ENCODE data around the gene C3orf70. TPM values are rescaled to one million over a fixed set of nuclear protein-coding genes. Genes with fewer than 3 reads are reported as not detected.

C3orf70 gene
- total RNA-seq, 1 experiment from 2014 or later = not detected

DNA sequence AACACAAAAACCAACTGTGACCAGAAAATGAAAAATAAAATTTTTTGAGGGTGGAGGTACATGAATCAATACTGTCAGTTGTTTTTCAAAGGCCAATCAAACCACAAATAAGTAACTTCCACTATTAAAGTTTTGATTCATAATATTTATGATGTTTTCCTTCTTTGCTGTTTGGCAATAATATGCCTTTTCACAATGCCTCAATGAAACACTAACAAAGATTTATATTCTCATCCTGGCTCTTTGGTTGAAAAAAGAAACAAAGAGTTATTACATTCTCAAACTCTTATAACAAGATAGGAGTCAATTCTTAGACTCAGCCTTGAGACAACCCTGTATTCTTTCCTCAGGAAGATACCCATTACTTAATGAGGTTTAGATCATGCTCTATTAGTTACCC, 63.1 kb downstream of the C3orf70 start:
- Histone ChIP-seq H3K4me1 (ENCODE audit: low read length) (no peaks in the 10 kb centered on the region), H3K27ac (ENCODE audit: low read length) (no peak overlapping the region), H3K9me3 (ENCODE audit: low read length) (no peaks in the 10 kb centered on the region), H2AFZ (ENCODE audit: low read length) (no peak overlapping the region), H3K79me2 (ENCODE audit: low read length) (no peaks in the 10 kb centered on the region), H3K36me3 (ENCODE audit: insufficient read depth, low read length) (no peaks in the 10 kb centered on the region), H3K9ac (ENCODE audit: low read length) (no peak overlapping the region), H4K20me1 (ENCODE audit: insufficient read depth, low read depth, low read length) (no peaks in the 10 kb centered on the region), H3K9me2 (replicated peaks; ENCODE audit: insufficient read depth, low read length) (no peaks in the 10 kb centered on the region), H3K27me3 (ENCODE audit: low read length) (no peaks in the 10 kb centered on the region), H3K4me3 (ENCODE audit: low read length) (no peak overlapping the region), H3K4me2 (ENCODE audit: low read depth, low read length, poor library complexity, severe bottlenecking) (no peak overlapping the region)
- no peak for DNase-seq

DNA sequence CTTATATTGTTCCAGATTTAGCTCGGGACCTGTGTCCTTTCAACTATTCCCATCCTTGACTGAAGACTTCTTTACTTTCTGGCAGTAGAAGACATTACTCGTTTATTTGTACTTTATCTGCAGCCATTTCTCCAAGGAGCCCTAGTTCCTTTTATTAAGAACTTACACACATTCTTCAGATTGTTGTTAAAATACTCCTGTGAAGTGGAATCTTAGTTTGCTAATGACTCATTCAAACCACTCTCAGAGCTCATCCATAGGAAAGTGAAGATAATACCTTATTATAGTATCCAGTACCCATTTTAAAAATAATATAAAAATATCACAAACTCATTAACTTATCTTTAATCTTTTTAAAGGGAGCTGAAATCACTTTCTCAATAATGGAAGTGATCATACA, 63.5 kb downstream of the C3orf70 start:
- no peak overlapping the region for H3K4me2 ChIP-seq (ENCODE audit: low read depth, low read length, poor library complexity, severe bottlenecking)
- no peak overlapping the region for H3K27ac ChIP-seq (ENCODE audit: low read length)
- no peaks in the 10 kb centered on the region for H3K9me3 ChIP-seq (ENCODE audit: low read length)
- no peaks in the 10 kb centered on the region for H3K4me1 ChIP-seq (ENCODE audit: low read length)
- no peaks in the 10 kb centered on the region for H3K36me3 ChIP-seq (ENCODE audit: insufficient read depth, low read length)
- no peaks in the 10 kb centered on the region for H3K79me2 ChIP-seq (ENCODE audit: low read length)
- H3K9me2 ChIP-seq (replicated peaks; ENCODE audit: insufficient read depth, low read length) = no peaks in the 10 kb centered on the region
- H4K20me1 ChIP-seq (ENCODE audit: insufficient read depth, low read depth, low read length) = no peaks in the 10 kb centered on the region
- H3K4me3 ChIP-seq (ENCODE audit: low read length) = no peak overlapping the region
- H3K9ac ChIP-seq (ENCODE audit: low read length) = no peak overlapping the region
- no peak for DNase-seq
- H2AFZ ChIP-seq (ENCODE audit: low read length) = no peak overlapping the region
- H3K27me3 ChIP-seq (ENCODE audit: low read length) = no peaks in the 10 kb centered on the region

DNA sequence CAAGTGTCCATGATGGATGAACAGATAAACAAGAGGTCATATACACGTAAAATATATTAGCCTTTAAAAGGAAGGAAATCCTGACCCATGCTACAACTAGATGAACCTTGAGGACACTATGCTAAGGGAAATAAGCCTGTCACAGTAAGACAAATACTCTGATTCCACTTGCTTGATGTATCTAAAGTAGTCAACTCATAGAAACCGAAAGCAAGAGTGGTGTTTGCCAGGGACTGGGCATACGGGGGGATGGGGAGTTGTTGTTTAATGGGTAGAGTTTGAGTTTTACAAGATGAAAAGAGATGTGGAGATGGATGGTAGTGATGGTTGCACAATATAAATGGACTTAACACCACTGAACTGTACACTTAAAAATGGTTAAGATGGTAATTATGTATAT, 65.4 kb downstream of the C3orf70 start:
- Histone ChIP-seq H3K9ac (ENCODE audit: low read length) (no peak overlapping the region), H3K4me1 (ENCODE audit: low read length) (no peaks in the 10 kb centered on the region)

DNA sequence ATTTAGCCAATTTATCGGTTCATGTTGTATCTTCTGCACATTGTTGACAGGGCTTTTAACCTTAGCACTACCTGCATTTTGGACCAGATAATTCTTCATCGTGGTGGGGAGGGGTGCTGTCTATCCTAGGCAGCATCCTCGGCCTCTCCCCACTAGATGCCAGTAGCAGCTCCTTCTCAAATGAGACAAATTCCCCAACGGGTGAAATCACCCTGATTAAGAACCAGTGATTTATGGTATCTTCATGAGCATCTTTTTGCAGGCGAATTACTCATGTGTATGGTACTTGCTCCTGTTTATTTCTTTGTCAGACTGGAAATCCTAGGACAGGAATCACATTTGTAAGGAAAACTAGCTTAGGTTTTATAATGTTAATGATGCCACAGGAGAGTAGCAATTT, 68.0 kb downstream of the C3orf70 start:
- H2AFZ ChIP-seq (ENCODE audit: low read length) = no peak overlapping the region
- no peak overlapping the region for H3K4me3 ChIP-seq (ENCODE audit: low read length)
- no peak overlapping the region for H3K9ac ChIP-seq (ENCODE audit: low read length)
- no peaks in the 10 kb centered on the region for H4K20me1 ChIP-seq (ENCODE audit: insufficient read depth, low read depth, low read length)
- H3K4me1 ChIP-seq (ENCODE audit: low read length) = no peaks in the 10 kb centered on the region
- DNase-seq = no peak
- H3K9me2 ChIP-seq (replicated peaks; ENCODE audit: insufficient read depth, low read length) = no peaks in the 10 kb centered on the region
- no peak overlapping the region for H3K4me2 ChIP-seq (ENCODE audit: low read depth, low read length, poor library complexity, severe bottlenecking)
- H3K36me3 ChIP-seq (ENCODE audit: insufficient read depth, low read length) = no peaks in the 10 kb centered on the region
- no peaks in the 10 kb centered on the region for H3K79me2 ChIP-seq (ENCODE audit: low read length)
- H3K27me3 ChIP-seq (ENCODE audit: low read length) = no peaks in the 10 kb centered on the region
- no peak overlapping the region for H3K27ac ChIP-seq (ENCODE audit: low read length)
- H3K9me3 ChIP-seq (ENCODE audit: low read length) = no peaks in the 10 kb centered on the region

More for the DNA sequence above, 65.4 kb downstream of the C3orf70 start:
- Histone ChIP-seq H3K27me3 (ENCODE audit: low read length) (no peaks in the 10 kb centered on the region), H3K9me2 (replicated peaks; ENCODE audit: insufficient read depth, low read length) (no peaks in the 10 kb centered on the region), H2AFZ (ENCODE audit: low read length) (no peak overlapping the region), H3K4me3 (ENCODE audit: low read length) (no peak overlapping the region), H3K27ac (ENCODE audit: low read length) (no peak overlapping the region), H3K4me2 (ENCODE audit: low read depth, low read length, poor library complexity, severe bottlenecking) (no peak overlapping the region), H3K9me3 (ENCODE audit: low read length) (no peaks in the 10 kb centered on the region), H4K20me1 (ENCODE audit: insufficient read depth, low read depth, low read length) (no peaks in the 10 kb centered on the region), H3K36me3 (ENCODE audit: insufficient read depth, low read length) (no peaks in the 10 kb centered on the region), H3K79me2 (ENCODE audit: low read length) (no peaks in the 10 kb centered on the region)
- no peak for DNase-seq

- no peaks in the 10 kb centered on the region for H3K27me3 ChIP-seq (ENCODE audit: low read length)
- no peaks in the 10 kb centered on the region for H3K9me2 ChIP-seq (replicated peaks; ENCODE audit: insufficient read depth, low read length)
- no peaks in the 10 kb centered on the region for H3K9me3 ChIP-seq (ENCODE audit: low read length)
- no peak for DNase-seq
- H3K9ac ChIP-seq (ENCODE audit: low read length) = no peak overlapping the region
- no peak overlapping the region for H3K27ac ChIP-seq (ENCODE audit: low read length)
- no peaks in the 10 kb centered on the region for H3K4me1 ChIP-seq (ENCODE audit: low read length)
- H2AFZ ChIP-seq (ENCODE audit: low read length) = no peak overlapping the region
- no peaks in the 10 kb centered on the region for H3K36me3 ChIP-seq (ENCODE audit: insufficient read depth, low read length)
- H3K79me2 ChIP-seq (ENCODE audit: low read length) = no peaks in the 10 kb centered on the region
- no peak overlapping the region for H3K4me3 ChIP-seq (ENCODE audit: low read length)
- H3K4me2 ChIP-seq (ENCODE audit: low read depth, low read length, poor library complexity, severe bottlenecking) = no peak overlapping the region
- H4K20me1 ChIP-seq (ENCODE audit: insufficient read depth, low read depth, low read length) = no peaks in the 10 kb centered on the region
These were observed 68.5 kb downstream of the C3orf70 start for GRCh38 chr3:185084402-185084801.

- H3K27me3 ChIP-seq (ENCODE audit: low read length) = no peaks in the 10 kb centered on the region
- no peaks in the 10 kb centered on the region for H3K9me3 ChIP-seq (ENCODE audit: low read length)
- H3K9me2 ChIP-seq (replicated peaks; ENCODE audit: insufficient read depth, low read length) = no peaks in the 10 kb centered on the region
- no peak overlapping the region for H3K4me3 ChIP-seq (ENCODE audit: low read length)
- DNase-seq = no peak
- H4K20me1 ChIP-seq (ENCODE audit: insufficient read depth, low read depth, low read length) = no peaks in the 10 kb centered on the region
- no peaks in the 10 kb centered on the region for H3K36me3 ChIP-seq (ENCODE audit: insufficient read depth, low read length)
- no peak overlapping the region for H2AFZ ChIP-seq (ENCODE audit: low read length)
- no peak overlapping the region for H3K9ac ChIP-seq (ENCODE audit: low read length)
- H3K79me2 ChIP-seq (ENCODE audit: low read length) = no peaks in the 10 kb centered on the region
- no peaks in the 10 kb centered on the region for H3K4me1 ChIP-seq (ENCODE audit: low read length)
- H3K4me2 ChIP-seq (ENCODE audit: low read depth, low read length, poor library complexity, severe bottlenecking) = no peak overlapping the region
- no peak overlapping the region for H3K27ac ChIP-seq (ENCODE audit: low read length)
These were observed 70.0 kb downstream of the C3orf70 start for GRCh38 chr3:185082829-185083228.

DNA sequence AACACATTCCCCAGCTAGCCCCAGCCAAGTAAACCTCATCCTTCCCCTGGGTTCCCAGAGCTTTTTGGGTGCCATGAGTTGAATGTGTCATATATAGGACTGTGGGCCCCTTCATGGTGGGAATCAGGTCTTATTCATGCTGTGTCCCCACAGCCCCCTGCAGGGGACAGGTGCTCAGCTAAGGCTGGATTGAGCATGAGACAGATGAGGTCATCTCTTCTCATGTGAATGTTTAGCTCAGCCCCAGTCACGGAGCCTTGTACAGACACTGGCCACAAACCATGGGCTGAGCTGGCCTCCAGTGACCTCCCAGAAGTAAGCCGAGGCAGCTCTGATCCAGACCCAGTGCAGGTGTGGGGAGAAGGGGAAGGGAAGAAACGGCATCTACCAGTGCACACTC, 70.7 kb downstream of the C3orf70 start:
- no peak overlapping the region for H3K4me2 ChIP-seq (ENCODE audit: low read depth, low read length, poor library complexity, severe bottlenecking)
- H4K20me1 ChIP-seq (ENCODE audit: insufficient read depth, low read depth, low read length) = no peaks in the 10 kb centered on the region
- no peak overlapping the region for H2AFZ ChIP-seq (ENCODE audit: low read length)

DNA sequence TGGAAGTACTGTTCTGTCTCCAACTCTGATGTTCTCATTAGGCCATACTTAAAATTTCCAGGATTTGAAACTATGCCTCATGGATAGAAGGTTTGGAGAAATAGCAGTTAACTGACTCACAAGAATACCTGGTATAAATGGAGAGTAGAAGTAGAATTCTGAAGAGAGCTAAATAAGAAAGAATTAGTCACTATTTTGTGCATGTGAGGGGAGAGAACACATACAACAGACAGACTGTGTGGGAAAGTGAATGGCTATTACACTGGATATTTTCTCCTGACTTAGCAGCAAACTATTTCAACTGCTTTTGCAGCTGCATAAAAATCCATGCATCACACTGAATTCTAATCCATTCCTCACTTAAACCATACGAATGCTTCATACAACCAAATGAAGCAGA, 71.3 kb downstream of the C3orf70 start:
- Histone ChIP-seq H3K27ac (ENCODE audit: low read length) (no peak overlapping the region), H3K4me3 (ENCODE audit: low read length) (no peak overlapping the region), H2AFZ (ENCODE audit: low read length) (no peak overlapping the region), H3K36me3 (ENCODE audit: insufficient read depth, low read length) (no peaks in the 10 kb centered on the region), H3K9me3 (ENCODE audit: low read length) (no peaks in the 10 kb centered on the region), H3K9ac (ENCODE audit: low read length) (no peak overlapping the region), H4K20me1 (ENCODE audit: insufficient read depth, low read depth, low read length) (no peaks in the 10 kb centered on the region), H3K4me1 (ENCODE audit: low read length) (no peaks in the 10 kb centered on the region), H3K9me2 (replicated peaks; ENCODE audit: insufficient read depth, low read length) (no peaks in the 10 kb centered on the region), H3K4me2 (ENCODE audit: low read depth, low read length, poor library complexity, severe bottlenecking) (no peak overlapping the region), H3K79me2 (ENCODE audit: low read length) (no peaks in the 10 kb centered on the region), H3K27me3 (ENCODE audit: low read length) (no peaks in the 10 kb centered on the region)
- no peak for DNase-seq

More for the DNA sequence above, 70.7 kb downstream of the C3orf70 start:
- no peaks in the 10 kb centered on the region for H3K27me3 ChIP-seq (ENCODE audit: low read length)
- no peaks in the 10 kb centered on the region for H3K9me2 ChIP-seq (replicated peaks; ENCODE audit: insufficient read depth, low read length)
- H3K4me3 ChIP-seq (ENCODE audit: low read length) = no peak overlapping the region
- H3K9me3 ChIP-seq (ENCODE audit: low read length) = no peaks in the 10 kb centered on the region
- no peaks in the 10 kb centered on the region for H3K4me1 ChIP-seq (ENCODE audit: low read length)
- H3K79me2 ChIP-seq (ENCODE audit: low read length) = no peaks in the 10 kb centered on the region
- no peak overlapping the region for H3K27ac ChIP-seq (ENCODE audit: low read length)
- H3K9ac ChIP-seq (ENCODE audit: low read length) = no peak overlapping the region
- no peak for DNase-seq
- no peaks in the 10 kb centered on the region for H3K36me3 ChIP-seq (ENCODE audit: insufficient read depth, low read length)

DNA sequence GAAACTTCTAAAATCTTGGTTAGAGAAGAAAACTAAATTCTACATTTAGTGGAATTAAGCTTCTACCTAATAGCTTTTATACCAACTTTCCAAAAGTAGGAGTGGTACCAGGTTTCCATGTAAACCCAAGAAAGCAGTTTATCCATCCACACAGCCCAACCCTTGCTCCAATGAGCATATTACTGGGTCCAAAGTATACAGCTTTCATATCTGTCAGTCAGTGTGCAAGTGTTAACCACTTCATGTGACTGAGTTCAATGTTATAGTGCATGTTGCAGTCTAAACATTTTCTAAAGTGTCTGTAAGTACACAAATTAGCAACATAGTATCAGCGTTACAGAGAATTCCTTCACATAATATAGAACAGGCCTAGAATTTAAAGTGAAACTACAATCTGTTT, 73.2 kb downstream of the C3orf70 start:
- Histone ChIP-seq H2AFZ (ENCODE audit: low read length) (no peak overlapping the region), H4K20me1 (ENCODE audit: insufficient read depth, low read depth, low read length) (no peaks in the 10 kb centered on the region), H3K4me3 (ENCODE audit: low read length) (no peak overlapping the region), H3K79me2 (ENCODE audit: low read length) (no peaks in the 10 kb centered on the region), H3K4me2 (ENCODE audit: low read depth, low read length, poor library complexity, severe bottlenecking) (no peak overlapping the region), H3K9me3 (ENCODE audit: low read length) (no peaks in the 10 kb centered on the region), H3K27me3 (ENCODE audit: low read length) (no peaks in the 10 kb centered on the region), H3K9me2 (replicated peaks; ENCODE audit: insufficient read depth, low read length) (no peaks in the 10 kb centered on the region), H3K27ac (ENCODE audit: low read length) (no peak overlapping the region), H3K9ac (ENCODE audit: low read length) (no peak overlapping the region), H3K36me3 (ENCODE audit: insufficient read depth, low read length) (no peaks in the 10 kb centered on the region), H3K4me1 (ENCODE audit: low read length) (no peaks in the 10 kb centered on the region)
- no peak for DNase-seq

Measured in Karpas-422 (cell line).